GM20431 (cell line): ENCODE data around the gene AOPEP.

ENCODE experiments used
- in situ Hi-C: fragments of 300-500 bp; cut with MseI, MboI; formaldehyde crosslinking; loops from one replicate; pipeline ENCODE4 v1.15.0; 2020; ENCODE audit warnings: low sequenced_read_pairs; ENCODE audit not compliant: unreplicated experiment

The AOPEP gene

DNA sequence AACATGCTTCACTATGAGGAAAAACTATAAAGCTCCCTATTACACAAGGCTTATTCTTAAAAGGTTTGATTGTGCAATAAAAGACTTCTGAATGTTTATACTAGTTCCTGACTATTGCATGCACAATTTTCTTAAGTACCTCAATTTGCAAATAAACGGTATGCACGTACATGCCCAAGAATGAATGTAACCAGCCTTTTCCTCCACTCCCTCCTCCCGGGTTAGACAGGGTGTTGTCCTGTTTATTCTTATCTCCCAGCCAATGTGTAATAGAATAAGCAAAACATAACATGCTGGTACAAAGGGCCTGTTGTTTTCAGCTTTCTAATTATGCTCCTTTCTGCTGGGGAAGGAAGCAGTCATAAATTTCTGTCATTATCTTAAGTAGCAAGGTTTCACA, 79.1 kb downstream of the AOPEP start:
- in situ Hi-C loops: no loop called here

DNA sequence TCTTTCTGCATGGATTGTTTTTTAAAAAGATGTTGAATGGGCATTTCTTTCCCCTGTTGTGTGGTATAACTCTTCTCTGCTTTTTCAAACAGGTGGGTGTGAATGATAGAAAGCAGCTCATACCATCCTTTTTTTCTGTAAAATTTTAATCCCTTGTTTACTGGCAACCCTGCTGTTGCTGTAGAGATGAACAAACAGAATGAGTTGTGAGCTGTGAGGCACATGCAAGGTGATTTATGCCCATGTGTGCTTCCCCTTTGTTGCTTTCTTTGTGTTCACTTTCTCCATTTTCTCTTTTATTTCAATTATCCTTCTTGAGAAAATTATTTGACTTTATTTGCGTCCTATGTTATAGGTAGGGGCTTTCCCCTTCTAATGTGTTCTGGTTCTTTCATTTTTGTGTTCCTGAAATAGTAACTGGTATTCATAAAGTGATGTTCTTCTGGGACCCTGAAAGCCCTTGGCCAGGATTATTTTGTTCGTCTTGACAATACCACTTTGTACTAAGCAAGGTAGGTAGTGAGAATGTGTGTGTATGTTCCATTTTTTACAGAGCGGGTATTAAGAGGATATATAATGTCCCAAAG, 79.9 kb downstream of the AOPEP start:
- in situ Hi-C loops: no loop called here

DNA sequence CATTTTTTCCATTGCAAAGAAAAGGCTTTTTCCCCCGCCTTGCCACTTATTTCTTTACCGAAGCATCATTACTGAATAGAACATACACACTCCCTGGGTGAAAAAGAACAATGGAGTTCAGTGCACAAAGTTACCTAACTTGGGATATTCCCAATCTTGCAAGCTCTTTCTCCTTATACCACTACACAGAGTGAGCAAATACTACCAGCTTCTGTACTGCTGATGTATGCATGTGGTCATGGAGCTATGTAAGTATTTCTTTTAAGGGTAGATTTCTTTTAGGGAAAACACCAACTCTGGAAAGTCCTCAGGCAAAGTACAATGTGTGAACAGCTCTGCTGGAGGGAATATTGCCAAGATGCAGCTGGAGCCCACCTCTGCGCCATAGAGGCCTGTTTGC, 81.1 kb downstream of the AOPEP start:
- in situ Hi-C loops: no loop called here

DNA sequence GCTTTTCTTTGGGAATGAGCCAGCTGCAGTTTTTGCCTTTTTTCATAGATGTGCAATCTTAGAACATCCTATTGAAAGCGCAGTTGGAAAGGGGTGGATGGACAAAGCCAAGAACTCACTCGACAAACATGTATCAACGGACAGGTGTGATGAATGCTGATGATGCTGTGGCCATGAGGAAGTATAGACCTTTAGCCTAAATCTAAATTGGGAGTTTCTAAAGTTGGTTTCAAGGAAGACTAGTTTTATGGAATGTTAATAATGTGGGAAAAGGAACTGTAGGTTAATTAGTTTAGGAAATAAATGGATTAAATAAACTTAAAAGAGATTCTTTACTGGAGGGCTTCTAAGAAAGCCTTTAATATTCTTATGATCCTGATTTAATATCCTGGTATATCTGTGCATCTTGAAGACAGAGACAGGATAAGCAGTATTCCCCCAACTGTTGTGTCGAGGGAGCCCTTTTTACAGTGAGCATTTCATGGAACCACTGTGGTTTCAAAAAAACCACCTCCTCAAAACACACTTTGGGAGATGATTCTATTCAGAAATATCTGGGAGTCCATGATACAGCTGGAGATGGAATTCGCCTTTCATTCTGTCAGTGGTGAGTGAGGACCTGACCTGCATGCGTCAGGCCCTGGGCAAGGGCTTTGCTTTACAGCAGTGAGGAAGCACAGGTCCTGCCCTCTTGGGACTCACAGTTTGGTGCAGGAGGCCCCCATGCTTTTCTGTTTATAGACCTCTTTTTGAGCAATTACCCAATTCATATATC, 82.6 kb downstream of the AOPEP start:
- in situ Hi-C loops: no loop called here

DNA sequence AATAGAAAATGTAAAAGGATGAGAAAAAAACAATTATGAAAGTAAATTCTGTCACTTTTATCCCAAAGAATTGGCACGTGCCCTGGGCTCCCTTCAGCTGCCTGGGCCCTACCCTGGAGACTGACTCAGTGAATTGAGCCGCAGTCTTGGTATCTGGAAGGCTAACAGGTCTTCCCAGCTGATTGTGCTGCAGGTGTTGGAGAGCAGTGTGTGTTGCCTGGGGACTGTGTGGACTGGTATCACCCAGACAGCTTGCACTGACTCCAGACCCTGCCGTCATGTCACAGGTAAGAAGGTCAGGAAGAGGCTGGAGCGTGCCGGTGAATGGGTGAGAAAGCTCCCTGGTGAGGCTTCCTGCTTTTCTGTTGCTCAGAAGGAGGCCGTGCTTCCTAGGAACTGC, 83.3 kb downstream of the AOPEP start:
- in situ Hi-C loops: no loop called here

DNA sequence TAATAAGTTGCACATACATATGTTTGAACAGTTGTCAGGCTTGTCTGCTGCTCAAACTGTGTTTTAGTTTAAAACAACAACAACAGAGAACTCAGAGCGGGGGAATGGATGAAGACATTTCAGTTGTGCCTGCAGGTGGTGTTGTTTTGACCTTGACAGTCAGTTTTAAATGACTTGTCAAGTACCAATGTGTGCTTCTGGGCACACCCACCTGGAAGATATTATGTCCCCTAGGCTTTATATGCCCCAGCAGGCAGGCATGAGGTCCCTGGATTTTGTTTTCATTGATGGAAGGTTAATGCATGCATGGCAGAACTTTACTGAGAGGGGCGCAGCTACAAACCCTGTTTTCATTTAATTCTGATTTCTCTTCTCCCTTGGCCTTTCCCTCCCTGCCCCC, 84.6 kb downstream of the AOPEP start:
- in situ Hi-C loops: no loop called here

DNA sequence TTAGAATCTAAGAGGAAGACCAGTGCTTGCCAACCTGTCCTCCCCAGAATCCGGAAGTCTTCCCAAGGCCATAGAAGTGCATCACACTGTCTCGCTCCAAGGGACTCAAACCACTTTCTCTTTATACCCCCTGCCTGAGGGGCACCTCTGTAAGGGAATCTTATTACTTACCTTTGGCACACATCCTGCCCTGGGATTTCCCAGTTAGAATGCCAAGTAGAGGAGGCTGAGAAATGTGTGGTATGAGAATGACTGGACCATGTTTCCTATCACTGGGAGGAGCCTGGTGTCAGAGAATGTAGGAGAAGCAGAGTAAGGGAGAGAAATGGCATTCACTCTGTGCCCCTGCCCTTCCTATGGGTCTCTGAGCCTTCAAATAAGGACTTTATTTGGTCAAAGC, 85.8 kb downstream of the AOPEP start:
- in situ Hi-C loops: no loop called here

DNA sequence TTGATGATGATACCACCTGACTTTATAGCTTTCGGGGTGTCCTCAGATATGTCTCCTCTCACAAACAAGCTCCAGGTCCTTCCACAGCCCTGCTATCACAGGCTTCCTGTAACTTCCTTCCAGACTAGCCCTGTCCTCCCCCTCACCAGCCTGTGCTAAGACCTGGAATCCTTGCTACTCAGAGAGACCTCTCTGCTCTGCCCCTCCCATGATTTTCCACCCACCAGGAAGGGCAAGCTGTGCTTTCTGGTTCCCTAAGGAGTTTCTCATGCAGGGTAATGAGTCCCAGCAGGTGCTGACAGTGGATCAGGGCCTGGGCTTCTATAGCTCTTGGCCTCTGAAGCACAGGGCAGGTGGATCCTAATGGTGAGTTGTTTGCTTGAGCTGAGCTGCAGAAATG, 86.9 kb downstream of the AOPEP start:
- in situ Hi-C loops: no loop called here

DNA sequence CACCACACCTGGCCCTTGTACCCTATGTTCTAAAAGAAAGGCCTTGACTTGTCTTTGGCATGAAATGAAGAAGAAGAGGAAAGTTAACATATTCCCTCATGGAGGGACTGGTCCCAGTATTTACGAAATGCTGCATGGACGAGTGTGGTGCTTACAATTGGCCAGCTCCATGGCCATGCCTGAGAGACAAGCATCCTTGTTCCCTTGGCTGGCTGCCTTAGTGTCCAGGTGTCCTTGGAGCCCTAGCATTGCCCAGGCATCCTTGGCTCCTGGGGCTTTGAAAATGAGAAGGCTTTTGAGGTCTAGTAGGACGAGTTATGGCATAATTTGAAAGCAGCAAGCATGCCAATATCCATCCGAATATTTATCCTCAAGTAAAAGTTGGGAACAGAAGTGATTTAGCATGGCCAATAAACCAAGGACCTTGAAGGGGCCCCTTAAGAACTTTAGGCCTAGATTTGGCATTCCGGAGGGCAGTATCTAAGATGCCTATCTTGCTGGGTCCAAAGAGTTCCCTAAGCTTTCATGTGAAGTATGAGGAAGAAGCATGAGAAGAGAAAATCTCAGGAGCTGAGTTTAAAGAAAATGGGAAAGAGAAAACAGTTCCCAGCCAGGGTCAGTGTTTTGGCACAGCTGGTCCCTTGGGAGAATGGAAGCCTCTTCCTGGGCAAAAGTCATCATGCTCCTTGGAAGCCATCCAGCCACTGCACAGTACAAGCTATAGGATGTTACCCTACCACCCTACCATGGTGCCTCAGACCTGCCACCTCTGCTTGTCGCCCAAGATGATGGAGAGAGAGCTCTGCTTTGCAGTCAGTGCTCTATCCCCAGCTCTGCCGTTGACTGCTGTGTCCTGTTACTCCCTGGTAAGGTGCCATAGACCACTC, 91.0 kb downstream of the AOPEP start:
- in situ Hi-C loops: no loop called here

DNA sequence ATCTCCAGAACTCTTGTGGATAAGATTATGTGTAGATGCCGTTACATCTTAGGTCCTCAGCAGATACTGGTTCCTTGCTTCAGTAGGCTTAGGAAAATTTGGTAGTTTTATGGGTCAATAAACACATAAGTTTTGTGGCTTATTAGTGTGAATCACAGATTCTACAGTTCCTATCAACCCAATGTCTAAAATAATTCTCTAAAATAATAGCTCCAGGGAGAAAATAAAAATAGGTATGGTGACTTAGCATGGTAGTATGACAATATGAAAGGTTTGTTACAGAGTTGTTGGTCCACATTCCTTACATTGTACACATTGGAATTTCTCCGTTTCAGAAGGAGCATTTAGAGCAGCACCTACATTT, 91.7 kb downstream of the AOPEP start:
- in situ Hi-C loops: no loop called here

DNA sequence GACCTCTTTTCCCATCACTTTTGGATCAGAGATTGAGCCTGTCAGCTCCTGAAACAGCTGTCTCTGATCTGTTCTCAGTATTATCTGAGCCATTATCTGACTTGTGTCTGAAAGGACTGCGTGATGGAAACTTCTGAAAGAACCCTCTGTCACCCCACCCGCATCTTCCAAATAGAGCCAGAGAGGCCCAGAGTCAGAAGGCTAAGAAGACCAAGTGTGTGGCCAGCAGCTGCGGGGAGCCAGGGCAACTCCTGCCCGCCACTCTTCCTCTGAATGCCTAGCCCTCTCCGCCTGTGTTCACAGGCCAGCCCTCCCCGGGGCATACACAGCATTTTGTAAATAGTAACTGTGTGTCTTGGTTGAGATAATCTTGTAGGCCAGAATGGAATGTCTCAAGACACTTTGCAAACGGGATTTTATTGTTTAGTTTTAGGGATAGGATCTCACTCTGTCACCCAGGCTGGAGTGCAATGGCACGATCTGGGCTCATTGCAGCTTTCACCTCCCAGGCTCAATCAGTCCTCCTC, 92.7 kb downstream of the AOPEP start:
- in situ Hi-C loops: no loop called here

DNA sequence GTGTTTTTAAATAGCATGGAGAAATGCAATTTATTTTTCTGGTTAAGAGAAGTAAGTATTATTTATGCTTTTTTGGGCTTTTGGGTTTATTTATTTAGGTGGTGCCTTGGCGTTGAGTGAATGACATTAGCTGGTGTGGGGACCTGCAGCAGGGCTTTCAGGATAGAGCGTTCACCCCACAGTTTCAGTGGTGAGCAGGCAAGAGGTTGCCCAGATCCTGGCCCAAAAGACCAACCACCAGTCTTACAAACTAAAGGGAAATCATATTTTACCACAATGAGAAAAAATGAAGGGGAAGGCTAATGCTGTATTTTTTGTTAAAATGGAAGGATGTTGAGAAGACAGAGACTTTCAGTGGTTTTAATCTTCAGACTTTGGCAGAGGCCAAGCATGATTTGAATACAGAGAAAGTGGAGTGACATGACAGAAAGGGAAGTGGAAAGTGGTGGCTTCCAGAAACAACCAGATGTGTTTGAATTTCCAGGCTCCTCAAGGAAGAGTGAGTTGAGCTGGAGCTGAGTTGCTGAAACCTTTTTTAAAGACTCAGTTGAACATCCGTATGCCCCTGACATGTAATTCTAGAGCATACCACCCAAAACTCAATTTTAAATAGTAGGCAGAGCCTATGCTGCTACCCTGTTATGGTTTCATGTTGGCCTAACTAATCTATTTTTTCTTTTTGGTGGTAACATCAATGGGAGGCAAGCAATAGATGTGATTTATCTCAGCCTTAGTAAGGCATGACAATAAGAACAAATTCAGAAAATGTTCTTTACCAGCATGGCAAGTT, 94.8 kb downstream of the AOPEP start:
- in situ Hi-C loops: no loop called here

DNA sequence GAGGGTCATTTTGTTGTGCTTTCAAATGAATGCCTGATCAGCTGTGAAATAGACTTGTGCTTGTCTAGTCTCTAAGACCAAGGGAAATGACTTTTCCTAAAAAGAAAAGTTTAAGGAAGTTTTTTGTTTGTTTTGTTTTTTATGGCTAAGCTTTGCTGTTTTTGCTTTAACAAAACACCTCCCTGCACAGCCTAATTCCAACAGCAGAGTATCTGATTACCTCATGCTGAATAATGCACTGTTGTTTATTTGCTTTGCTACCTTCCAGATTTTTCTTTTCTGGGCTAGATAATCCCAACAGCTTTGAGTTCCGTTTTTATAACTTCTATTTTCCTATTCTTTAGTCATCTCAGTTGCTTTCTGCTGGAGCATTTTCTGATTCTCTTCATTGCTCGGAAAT, 95.8 kb downstream of the AOPEP start:
- in situ Hi-C loops: no loop called here

DNA sequence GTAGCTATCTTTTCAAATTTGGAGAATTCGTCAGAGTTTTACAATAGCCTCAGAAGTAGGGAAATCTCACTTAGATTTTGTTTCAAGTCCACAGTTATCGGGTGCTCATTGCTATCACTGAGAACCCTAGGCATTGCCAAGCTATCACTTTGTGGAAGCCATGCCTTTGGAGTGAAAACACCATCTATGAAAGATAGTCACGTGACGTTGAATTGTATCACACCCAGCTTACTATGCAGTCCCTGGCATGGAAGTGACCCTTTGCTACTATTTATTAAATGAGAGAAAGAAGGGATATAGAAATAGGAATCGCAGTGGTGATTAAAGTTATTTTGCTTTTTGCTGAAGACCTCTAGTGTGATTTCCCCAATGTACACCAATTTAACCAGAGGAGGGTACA, 97.2 kb downstream of the AOPEP start:
- in situ Hi-C loops: no loop called here

DNA sequence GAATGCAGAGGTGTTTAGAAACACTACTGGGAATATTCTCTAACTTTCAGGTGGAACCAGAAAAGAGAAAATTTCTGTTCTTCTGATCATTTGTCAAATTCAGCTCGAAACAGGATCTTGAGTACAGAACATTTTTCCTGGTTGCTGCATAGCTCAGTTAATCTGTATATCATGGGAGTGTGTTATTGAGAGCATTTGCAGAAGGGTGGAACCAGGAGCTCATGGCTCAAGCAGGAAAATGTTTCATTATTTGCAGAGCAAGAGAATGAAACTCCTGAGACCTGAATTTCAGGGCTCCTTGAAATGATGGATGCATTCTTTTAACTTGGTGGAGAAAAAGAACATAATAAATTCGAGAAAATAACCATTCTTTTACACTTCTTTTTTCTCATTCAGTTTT, 97.9 kb downstream of the AOPEP start:
- in situ Hi-C loops: no loop called here

DNA sequence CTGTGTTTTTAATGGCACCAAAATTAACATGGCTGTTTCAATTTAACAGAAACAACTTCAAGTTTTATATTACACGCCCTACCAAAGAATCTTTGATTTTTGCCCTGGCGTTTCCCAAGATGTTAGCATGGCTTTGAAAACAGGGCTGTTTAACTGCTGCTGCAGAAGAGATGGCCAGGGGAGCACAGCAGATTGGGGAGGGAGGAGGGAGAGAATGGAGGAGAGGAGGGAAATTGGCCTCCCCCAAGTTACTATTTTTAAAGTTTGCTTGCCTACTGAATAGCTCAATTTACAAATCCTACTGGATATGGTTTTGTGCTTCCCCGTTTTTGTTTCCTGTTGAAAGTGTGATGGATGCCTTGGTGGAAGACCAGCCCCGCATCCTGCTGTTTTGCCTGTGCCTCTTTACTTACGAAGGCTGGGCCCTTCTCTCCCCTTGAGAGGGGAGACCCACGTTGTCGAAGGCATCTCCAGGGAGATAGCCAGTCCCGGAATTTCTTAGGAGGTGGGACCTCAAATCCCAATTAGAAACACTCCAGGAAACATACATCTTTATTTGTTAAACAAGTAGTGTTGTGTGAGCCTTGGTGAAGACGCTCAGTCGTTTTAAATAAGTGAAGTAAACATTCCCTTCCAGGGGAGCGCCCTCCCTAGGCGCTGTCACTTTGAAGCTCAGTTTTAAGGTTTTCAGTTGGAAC, 98.6 kb downstream of the AOPEP start:
- in situ Hi-C loops: no loop called here

DNA sequence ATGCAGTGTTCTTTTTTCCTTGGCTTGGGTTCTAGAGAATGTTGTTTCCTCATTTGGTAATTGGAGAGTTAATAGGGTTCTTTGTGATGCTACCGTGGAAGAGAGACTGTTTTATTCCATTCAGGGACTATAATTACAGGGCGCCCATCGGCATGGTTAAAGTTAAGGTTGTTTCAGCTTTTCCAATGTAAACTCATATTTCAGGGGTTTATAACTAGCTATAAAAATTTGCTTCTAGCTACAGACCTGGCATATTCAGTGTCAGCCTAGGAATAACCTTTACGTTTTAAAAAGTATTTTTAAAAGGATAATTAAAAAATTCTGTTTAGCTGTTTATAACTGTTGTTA, 99.1 kb downstream of the AOPEP start:
- in situ Hi-C loops: no loop called here

DNA sequence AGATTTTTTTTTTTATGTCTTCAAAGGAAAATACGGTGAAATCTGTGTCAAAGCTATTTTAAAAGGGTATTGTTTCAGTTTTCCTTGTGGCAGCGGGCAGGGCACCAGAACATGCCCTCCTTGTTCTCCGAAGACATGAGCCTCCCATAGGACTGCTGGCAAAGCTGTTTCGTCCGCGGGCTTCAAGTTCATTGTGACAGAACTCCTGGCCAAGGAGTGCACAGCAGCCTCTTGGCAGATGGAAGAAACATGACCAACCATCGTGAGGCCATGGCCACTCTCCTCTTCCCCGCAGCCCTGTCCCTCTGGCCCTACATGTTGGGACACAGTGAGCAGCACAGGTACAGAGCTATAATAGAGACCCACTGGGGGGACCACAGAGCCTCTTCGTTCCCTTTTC, 99.5 kb downstream of the AOPEP start:
- in situ Hi-C loops: no loop called here

DNA sequence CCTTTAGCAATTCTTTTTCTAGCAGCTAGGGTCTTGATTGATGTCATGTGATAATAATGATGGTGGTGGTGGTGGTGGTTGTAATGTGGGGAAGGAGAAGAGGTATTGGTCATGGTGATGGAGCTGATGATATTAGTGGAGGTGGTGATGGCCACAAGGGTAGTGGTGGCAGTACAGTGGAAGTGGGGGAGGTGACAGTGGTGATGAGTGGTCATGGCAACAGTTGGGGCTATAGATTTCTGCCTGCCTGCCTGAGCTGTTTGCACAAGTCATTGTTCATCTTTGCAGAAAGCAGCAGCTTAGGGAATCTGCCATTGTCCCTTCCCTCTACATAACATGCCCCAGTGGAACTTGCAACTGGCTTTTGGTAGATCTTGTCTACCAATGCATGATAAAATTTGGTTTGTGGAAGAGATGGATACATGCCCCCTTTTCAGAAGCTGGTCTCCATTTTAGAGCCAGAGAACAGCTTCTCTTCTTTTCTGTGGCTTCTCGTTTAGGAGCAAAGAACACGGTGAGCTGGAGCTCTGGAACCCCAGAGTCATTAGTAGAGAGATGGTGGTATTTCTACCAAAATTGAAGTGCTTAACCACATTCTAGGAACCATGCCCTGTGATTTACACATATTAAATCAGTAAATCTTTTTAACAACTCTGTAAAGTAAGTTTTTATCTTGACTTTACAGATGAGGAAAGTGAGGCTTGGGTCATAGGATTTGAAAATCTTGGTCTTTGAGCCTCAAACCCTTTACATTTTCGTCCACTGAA, 100.3 kb downstream of the AOPEP start:
- in situ Hi-C loops: no loop called here
